Glomerular endothelial cell (primary cell): Measurements from ENCODE around the gene STAT3. TPM values are rescaled to one million over a fixed set of nuclear protein-coding genes. Genes with fewer than 3 reads are reported as not detected.
A peak's percentile ranks its signal among the peaks of the same experiment; 100 is the strongest.
"Not testable (repeated sequence)": the region's sequence is repeated elsewhere in the genome, so short reads cannot be mapped to it uniquely, and the experiment has no call there.

Experiments used
- DNase-seq: peaks from one replicate; pipeline ENCODE4 v3.0.0-alpha.2; 2011; ENCODE audit warnings: low read depth, low spot score; ENCODE audit errors: extremely low read depth
- total RNA-seq: library from RNA; depleted of rRNA; stranded (reverse); fragments of >200 nt; gene quantifications from 2 replicates; pipeline ENCODE4 v1.2.3, GENCODE V29; 2015

The STAT3 gene
- 135 and 186 TPM in 2 replicates for total RNA-seq

- peak; percentile 99 for DNase-seq
Observed at GRCh38 chr17:42388381-42389134, at the start of gene STAT3. Gene STAT3 (minus strand): TSS chr17:42388442. CDS start chr17:42348516, 39,926 bp downstream.

- DNase-seq: peak; percentile 94
Observed at GRCh38 chr17:42436391-42436790, 48.1 kb upstream of the STAT3 start.

GRCh38 chr17:42431758-42432161 lies 43.5 kb upstream of the STAT3 start:
- DNase-seq: no peak

- no peak for DNase-seq
Observed at GRCh38 chr17:42429726-42430447, 41.6 kb upstream of the STAT3 start.

- no peak for DNase-seq
Observed at GRCh38 chr17:42428141-42428944, 40.1 kb upstream of the STAT3 start.

GRCh38 chr17:42424991-42425610 lies 36.9 kb upstream of the STAT3 start:
- no peak for DNase-seq

GRCh38 chr17:42423766-42424165 lies 35.5 kb upstream of the STAT3 start:
- no peak for DNase-seq

- DNase-seq: no peak
Observed at GRCh38 chr17:42422958-42423712, 34.9 kb upstream of the STAT3 start, which contains the start of gene CAVIN1. Gene CAVIN1 (minus strand): TSS chr17:42423256. CDS start chr17:42423097, 159 bp downstream.

GRCh38 chr17:42422412-42422957 lies 34.2 kb upstream of the STAT3 start:
- no peak for DNase-seq

GRCh38 chr17:42421507-42422338 lies 33.5 kb upstream of the STAT3 start:
- DNase-seq: no peak

GRCh38 chr17:42421136-42421506 lies 32.9 kb upstream of the STAT3 start:
- no peak for DNase-seq

GRCh38 chr17:42417981-42418380 lies 29.7 kb upstream of the STAT3 start:
- not testable (repeated sequence) for DNase-seq

GRCh38 chr17:42414704-42415409 lies 26.6 kb upstream of the STAT3 start:
- no peak for DNase-seq

GRCh38 chr17:42413464-42414040 lies 25.3 kb upstream of the STAT3 start:
- no peak for DNase-seq

GRCh38 chr17:42411905-42412679 lies 23.9 kb upstream of the STAT3 start:
- no peak for DNase-seq

GRCh38 chr17:42411361-42411760 lies 23.1 kb upstream of the STAT3 start:
- no peak for DNase-seq

- no peak for DNase-seq
Observed at GRCh38 chr17:42410319-42410685, 22.1 kb upstream of the STAT3 start.
